Measurements from ENCODE around the gene NANS. TPM values are rescaled to one million over a fixed set of nuclear protein-coding genes. Genes with fewer than 3 reads are reported as not detected.

The NANS gene
- total and polyA plus RNA-seq, 5 donors, result 25.0 to 37.2 (median 32.0) TPM

Other genes starting within 250 kb of the NANS start
- not detected for gene FOXE1, start 203.5 kb upstream of the NANS start, total RNA-seq
- not detected for gene FOXE1, start 203.5 kb upstream of the NANS start, polyA plus RNA-seq
- 1 to 10 TPM; 7.7 to 9.5 (median 8.3) TPM for gene TRMO, start 134.2 kb upstream of the NANS start, total RNA-seq
- gene TRMO, start 134.2 kb upstream of the NANS start, polyA plus RNA-seq, result 5.3 TPM
- not detected for gene HEMGN, start 118.6 kb upstream of the NANS start, total RNA-seq
- gene HEMGN, start 118.6 kb upstream of the NANS start, polyA plus RNA-seq, result not detected
- 10 to 100 TPM; 60.4 to 74.5 (median 68.7) TPM for gene ANP32B, start 73.4 kb upstream of the NANS start, total RNA-seq
- 61.5 TPM for gene ANP32B, start 73.4 kb upstream of the NANS start, polyA plus RNA-seq
- gene TRIM14, start 62.5 kb downstream of the NANS start, total RNA-seq, result 1 to 10 TPM; 3.8 to 8.1 (median 4.8) TPM
- gene TRIM14, start 62.5 kb downstream of the NANS start, polyA plus RNA-seq, result 1.2 TPM
- under 1 TPM; 0.11 to 0.43 (median 0.26) TPM for gene CORO2A, start 135.9 kb downstream of the NANS start, total RNA-seq
- gene CORO2A, start 135.9 kb downstream of the NANS start, polyA plus RNA-seq, result 0.09 TPM
- 1 to 10 TPM; 2.5 to 3.5 (median 3.2) TPM for gene TBC1D2, start 198.9 kb downstream of the NANS start, total RNA-seq
- 1.6 TPM for gene TBC1D2, start 198.9 kb downstream of the NANS start, polyA plus RNA-seq

All from right cardiac atrium (tissue), 5 donors.